Stimulated activated naive CD8-positive, alpha-beta T cell treated with anti-CD3 and anti-CD28 coated beads, Interleukin-15, amount 100 ng/mL, for 72 hours (primary cell): ENCODE results near the gene TSPAN18.

ENCODE experiments used
- ATAC-seq: fragments of 150-1000 bp; cut with Tn5 transposase; 2 replicates; pipeline ENCODE4 v1.10.0; 2021; ENCODE audit warnings: mild to moderate bottlenecking, moderate library complexity
- DNase-seq, 2 donors: peaks; one replicate each; pipeline ENCODE4 v3.0.0; 2021 to 2022
- H3K27ac Mint-ChIP-seq, 2 donors: one replicate each; pipeline ENCODE4 v1.8.0; 2022; ENCODE audit warnings: mild to moderate bottlenecking in 2 of 2, mixed read lengths in 2 of 2, moderate library complexity in 2 of 2
- H3K27me3 Mint-ChIP-seq: one replicate; pipeline ENCODE4 v1.8.0; 2022; ENCODE audit warnings: mixed read lengths
- H3K4me1 Mint-ChIP-seq: one replicate; pipeline ENCODE4 v1.8.0; 2022; ENCODE audit warnings: mild to moderate bottlenecking, mixed read lengths
- H3K4me3 Mint-ChIP-seq, 2 donors: one replicate each; pipeline ENCODE4 v1.8.0; 2022; ENCODE audit warnings: mild to moderate bottlenecking in 2 of 2, mixed read lengths in 2 of 2, moderate library complexity in 1 of 2
- H3K9me3 Mint-ChIP-seq, 2 donors: one replicate each; pipeline ENCODE4 v1.8.0; 2022; ENCODE audit warnings: mixed read lengths in 2 of 2

TSPAN18 gene

DNA sequence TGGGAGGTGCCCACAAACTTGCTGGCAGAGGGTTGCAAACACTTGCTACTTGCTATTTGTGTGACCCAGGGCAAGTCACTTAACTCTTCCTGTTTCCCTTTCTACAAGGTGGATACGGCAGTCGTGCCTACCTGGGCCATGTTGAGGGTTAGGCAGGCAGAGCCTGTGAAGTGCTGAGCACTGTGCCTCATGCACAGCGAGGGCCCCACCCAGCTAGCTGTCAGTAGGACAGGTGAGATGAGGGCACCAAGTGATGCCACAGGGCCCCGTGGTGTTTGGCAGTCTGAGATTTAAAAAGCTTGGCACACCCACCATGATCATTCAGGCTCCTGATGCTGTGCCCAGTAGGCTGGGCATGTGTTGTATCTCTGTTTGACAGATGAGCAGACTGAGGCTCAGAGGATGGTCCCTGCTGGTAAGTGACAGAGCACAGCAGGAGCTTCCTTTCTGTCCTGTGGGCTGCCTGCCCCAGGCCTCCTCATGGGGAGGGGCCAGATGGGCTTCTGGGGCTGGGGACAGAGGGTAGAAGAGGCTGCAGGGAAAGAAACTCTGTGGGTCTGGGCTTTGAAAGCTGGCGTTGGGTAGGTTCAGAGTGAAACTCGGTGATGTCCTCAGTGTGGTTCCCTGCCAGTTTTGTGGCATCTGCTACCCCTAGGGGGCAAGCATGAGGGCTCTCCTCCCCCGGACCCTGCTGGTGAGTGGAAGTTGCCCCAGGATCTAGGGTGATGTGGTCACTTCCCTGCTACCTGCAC is 59.3 kb downstream of the TSPAN18 start:
- DNase-seq: no peak
- Mint-ChIP-seq H3K4me1 (peaks cover 11% of the 10 kb centered on the region), H3K4me3 (no peak overlapping the region), H3K27me3 (no peaks in the 10 kb centered on the region), H3K9me3 (no peaks in the 10 kb centered on the region), H3K27ac (peak overlapping the region in 1 of 2 donors; percentile 19)
- ATAC-seq: peak; percentile 20

GRCh38 chr11:44787070-44787469 is 60.3 kb downstream of the TSPAN18 start:
- Mint-ChIP-seq H3K27me3 (no peaks in the 10 kb centered on the region), H3K4me1 (peaks cover 11% of the 10 kb centered on the region), H3K27ac (no peak overlapping the region), H3K9me3 (no peaks in the 10 kb centered on the region), H3K4me3 (no peak overlapping the region)
- ATAC-seq: no peak
- DNase-seq: no peak

- no peaks in the 10 kb centered on the region for H3K9me3 Mint-ChIP-seq
- no peak overlapping the region for H3K4me3 Mint-ChIP-seq
- peaks cover 11% of the 10 kb centered on the region for H3K4me1 Mint-ChIP-seq
- H3K27ac Mint-ChIP-seq: no peak overlapping the region
- DNase-seq: no peak
- no peaks in the 10 kb centered on the region for H3K27me3 Mint-ChIP-seq
- ATAC-seq: no peak
Measured at GRCh38 chr11:44787981-44788380, 61.2 kb downstream of the TSPAN18 start.

DNA sequence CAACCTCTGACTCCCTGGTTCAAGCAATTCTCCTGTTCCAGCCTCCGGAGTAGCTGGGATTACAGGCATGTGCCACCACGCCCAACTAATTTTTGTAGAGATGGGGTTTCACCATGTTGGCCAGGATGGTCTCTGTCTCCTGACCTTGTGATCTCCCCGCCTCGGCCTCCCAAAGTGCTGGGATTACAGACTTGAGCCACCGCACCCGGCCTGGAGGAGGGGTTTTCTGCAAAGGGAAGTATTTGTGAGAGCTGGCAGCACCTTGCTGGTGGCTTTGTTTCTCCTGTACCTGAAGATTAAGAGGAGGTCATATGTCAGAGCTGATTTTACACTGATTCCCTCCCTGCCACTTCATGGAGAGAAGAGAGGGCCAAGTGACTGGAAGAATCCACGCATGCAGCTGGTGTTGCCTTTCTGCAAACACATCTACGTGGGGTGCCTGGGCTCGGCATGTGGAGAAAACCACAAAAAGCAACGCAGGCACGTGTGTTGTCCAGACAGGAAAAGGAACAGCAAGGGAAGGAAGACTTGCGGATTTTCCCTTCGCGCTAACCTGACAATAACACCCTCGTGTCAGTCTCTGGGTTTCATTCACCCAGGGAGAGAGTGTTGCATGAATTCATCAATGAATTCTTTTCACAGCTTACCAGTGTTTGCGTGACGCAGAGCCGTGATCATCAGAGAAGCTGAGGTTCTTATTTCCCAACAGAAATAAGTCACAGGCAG is 61.9 kb downstream of the TSPAN18 start:
- Mint-ChIP-seq H3K4me3 (no peak overlapping the region), H3K27ac (no peak overlapping the region), H3K4me1 (peaks cover 11% of the 10 kb centered on the region), H3K27me3 (no peaks in the 10 kb centered on the region), H3K9me3 (no peaks in the 10 kb centered on the region)
- DNase-seq (no peak), ATAC-seq (no peak)

GRCh38 chr11:44789496-44789895 is 62.7 kb downstream of the TSPAN18 start:
- DNase-seq (no peak), ATAC-seq (no peak)
- Mint-ChIP-seq H3K4me3 (no peak overlapping the region), H3K27me3 (no peaks in the 10 kb centered on the region), H3K4me1 (peaks cover 11% of the 10 kb centered on the region), H3K9me3 (no peaks in the 10 kb centered on the region), H3K27ac (no peak overlapping the region)

DNA sequence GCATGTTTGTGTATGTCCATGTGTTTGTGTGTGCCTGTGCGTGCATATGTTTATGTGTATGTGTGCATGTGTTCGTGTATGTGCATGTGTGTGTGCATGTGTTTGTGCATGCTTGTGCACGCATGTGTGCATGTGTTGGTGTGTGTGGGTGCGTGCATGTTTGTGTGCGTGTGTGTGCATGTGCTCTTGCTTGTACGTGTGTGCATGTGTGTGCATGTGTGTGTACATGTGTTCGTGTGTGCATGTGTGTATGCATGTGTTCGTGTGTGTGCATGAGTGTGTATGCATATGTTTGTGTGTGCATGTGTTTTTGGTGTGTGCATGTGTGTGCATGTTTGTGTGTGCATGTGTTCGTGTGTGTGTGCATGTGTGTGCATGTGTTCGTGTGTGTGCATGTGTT is 63.4 kb downstream of the TSPAN18 start:
- Mint-ChIP-seq H3K9me3 (no peaks in the 10 kb centered on the region), H3K27me3 (no peaks in the 10 kb centered on the region), H3K4me3 (no peak overlapping the region), H3K4me1 (peaks cover 11% of the 10 kb centered on the region), H3K27ac (no peak overlapping the region)
- no peak for ATAC-seq
- DNase-seq: no peak

DNA sequence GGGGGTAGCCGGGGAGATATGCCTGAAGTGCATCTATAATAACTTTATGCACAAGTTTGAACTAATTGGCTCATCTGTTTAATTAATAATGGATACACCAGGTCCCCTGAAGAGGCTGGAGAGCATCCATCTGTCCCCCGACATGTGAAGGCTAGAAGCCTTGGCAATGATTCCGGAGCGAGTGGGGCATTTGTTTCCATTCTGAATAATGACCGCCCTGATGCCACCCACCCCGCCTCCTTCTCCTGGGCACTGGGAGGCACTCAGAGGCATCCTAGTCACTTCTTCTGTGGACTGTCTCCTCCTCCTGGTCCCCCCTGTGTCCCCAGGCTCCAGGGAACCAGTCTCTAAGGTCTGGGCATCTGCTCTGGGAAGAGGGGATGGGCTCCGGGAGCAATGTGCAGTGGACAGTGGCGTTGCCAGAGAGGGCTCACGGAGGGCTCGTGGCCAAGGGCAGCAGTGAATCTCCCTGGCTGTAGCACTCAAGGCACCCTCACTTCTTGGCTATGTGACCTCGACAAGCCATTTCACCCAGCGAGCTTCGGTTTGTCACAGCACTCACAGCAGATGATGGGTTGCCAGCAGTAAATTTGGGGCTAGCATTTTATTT is 64.7 kb downstream of the TSPAN18 start:
- H3K9me3 Mint-ChIP-seq: no peaks in the 10 kb centered on the region
- no peak for DNase-seq
- no peak overlapping the region for H3K4me3 Mint-ChIP-seq
- ATAC-seq: no peak
- no peaks in the 10 kb centered on the region for H3K27me3 Mint-ChIP-seq
- no peak overlapping the region for H3K27ac Mint-ChIP-seq
- peaks cover 11% of the 10 kb centered on the region for H3K4me1 Mint-ChIP-seq

- Mint-ChIP-seq H3K27me3 (peaks cover 4% of the 10 kb centered on the region), H3K27ac (peak overlapping the region in 1 of 2 donors; percentile 35), H3K9me3 (no peaks in the 10 kb centered on the region), H3K4me1 (peaks cover 11% of the 10 kb centered on the region), H3K4me3 (no peak overlapping the region)
- DNase-seq (no peak), ATAC-seq (no peak)
Measured at GRCh38 chr11:44792171-44792570, 65.4 kb downstream of the TSPAN18 start.

DNA sequence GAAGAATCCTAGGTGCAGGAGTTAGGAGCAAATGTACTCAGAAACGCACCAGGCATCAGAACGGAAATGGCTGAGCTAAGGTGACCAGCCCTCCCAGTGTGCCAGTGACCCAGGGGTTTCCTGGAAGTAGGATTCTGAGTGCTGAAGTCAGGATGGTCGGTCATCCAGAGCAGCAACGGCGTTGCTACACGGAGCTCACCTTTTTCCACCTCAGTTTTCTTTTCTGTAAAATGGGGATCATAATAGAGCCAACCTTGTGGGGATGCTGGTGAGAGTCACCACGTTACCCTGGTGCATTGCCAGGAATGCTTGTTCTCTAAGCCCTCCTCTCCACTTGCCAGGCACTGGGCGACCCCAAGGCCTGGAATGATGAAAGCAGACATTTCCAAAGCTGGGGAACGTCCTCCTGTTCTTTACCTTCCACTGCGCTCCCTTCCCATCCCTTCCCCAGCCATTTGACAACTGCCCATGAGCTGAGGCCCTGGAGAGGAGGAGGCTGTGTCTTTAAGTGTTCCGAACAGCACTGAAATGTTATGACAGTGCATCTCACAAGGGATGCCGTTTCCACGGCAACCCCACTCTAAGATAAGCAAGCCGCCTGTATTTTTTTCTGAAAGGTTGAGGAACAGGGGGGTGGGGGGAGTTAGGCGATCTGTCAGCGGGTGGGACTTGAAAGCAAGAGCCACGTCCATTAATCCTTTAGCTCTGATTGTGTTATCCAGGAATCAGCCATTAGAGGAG is 66.8 kb downstream of the TSPAN18 start:
- no peak overlapping the region for H3K27ac Mint-ChIP-seq
- DNase-seq: no peak

GRCh38 chr11:44795803-44796535 is 69.2 kb downstream of the TSPAN18 start:
- no peak for DNase-seq
- Mint-ChIP-seq H3K4me1 (no peaks in the 10 kb centered on the region), H3K27me3 (peaks cover 8% of the 10 kb centered on the region), H3K27ac (peak overlapping the region in 1 of 2 donors; percentile 19), H3K9me3 (no peaks in the 10 kb centered on the region), H3K4me3 (no peak overlapping the region)
- no peak for ATAC-seq

More for the DNA sequence above, 66.8 kb downstream of the TSPAN18 start:
- no peak for ATAC-seq
- Mint-ChIP-seq H3K4me3 (no peak overlapping the region), H3K4me1 (peaks cover 10% of the 10 kb centered on the region), H3K27me3 (peaks cover 8% of the 10 kb centered on the region), H3K9me3 (no peaks in the 10 kb centered on the region)

- DNase-seq: no peak
- H3K27ac Mint-ChIP-seq: no peak overlapping the region
- no peak for ATAC-seq
- H3K9me3 Mint-ChIP-seq: no peaks in the 10 kb centered on the region
- no peak overlapping the region for H3K4me3 Mint-ChIP-seq
- no peaks in the 10 kb centered on the region for H3K4me1 Mint-ChIP-seq
- peaks cover 17% of the 10 kb centered on the region for H3K27me3 Mint-ChIP-seq
Measured at GRCh38 chr11:44797051-44797450, 70.3 kb downstream of the TSPAN18 start.

- no peak overlapping the region for H3K4me3 Mint-ChIP-seq
- peaks cover 21% of the 10 kb centered on the region for H3K27me3 Mint-ChIP-seq
- H3K4me1 Mint-ChIP-seq: no peaks in the 10 kb centered on the region
- no peak for ATAC-seq
- no peak overlapping the region for H3K27ac Mint-ChIP-seq
- H3K9me3 Mint-ChIP-seq: no peaks in the 10 kb centered on the region
- DNase-seq: no peak
Measured at GRCh38 chr11:44797886-44798606, 71.3 kb downstream of the TSPAN18 start.

GRCh38 chr11:44798607-44798972 is 71.8 kb downstream of the TSPAN18 start:
- no peak for DNase-seq
- H3K4me3 Mint-ChIP-seq: no peak overlapping the region
- ATAC-seq: no peak
- no peaks in the 10 kb centered on the region for H3K9me3 Mint-ChIP-seq
- peaks cover 21% of the 10 kb centered on the region for H3K27me3 Mint-ChIP-seq
- H3K27ac Mint-ChIP-seq: no peak overlapping the region
- H3K4me1 Mint-ChIP-seq: no peaks in the 10 kb centered on the region

- Mint-ChIP-seq H3K4me1 (no peaks in the 10 kb centered on the region), H3K9me3 (no peaks in the 10 kb centered on the region), H3K4me3 (no peak overlapping the region), H3K27ac (no peak overlapping the region), H3K27me3 (peaks cover 21% of the 10 kb centered on the region)
- DNase-seq (no peak), ATAC-seq (no peak)
Measured at GRCh38 chr11:44799012-44799411, 72.2 kb downstream of the TSPAN18 start.

GRCh38 chr11:44802347-44802746 is 75.6 kb downstream of the TSPAN18 start:
- H3K9me3 Mint-ChIP-seq: no peaks in the 10 kb centered on the region
- H3K4me3 Mint-ChIP-seq: no peak overlapping the region
- no peak overlapping the region for H3K27ac Mint-ChIP-seq
- DNase-seq (no peak), ATAC-seq (no peak)
- no peaks in the 10 kb centered on the region for H3K4me1 Mint-ChIP-seq
- H3K27me3 Mint-ChIP-seq: peaks cover 16% of the 10 kb centered on the region
